Natural killer cell (primary cell): ENCODE measurements around the gene ADAMTS17. TPM values are rescaled to one million over a fixed set of nuclear protein-coding genes. Genes with fewer than 3 reads are reported as not detected.

Experiments
- ATAC-seq, 3 donors: fragments of 150-1000 bp in 2 of 3; fragments of 200-7000 bp in 1 of 3; cut with Tn5 transposase; 1 replicate in 1 of 3; 2 replicates in 2 of 3; pipeline ENCODE4 v1.10.0; 2021; ENCODE audit warnings: mild to moderate bottlenecking in 2 of 3, moderate library complexity in 2 of 3
- DNase-seq, 2 donors: peaks; one replicate each; pipeline versions ENCODE4 v3.0.0 to v3.0.0-alpha.2; 2013 to 2021; ENCODE audit warnings: mixed read lengths in 1 of 2
- H3K27ac ChIP-seq: one replicate; pipeline ENCODE4 v1.5.1; 2013; ENCODE audit warnings: mild to moderate bottlenecking, low read length
- H3K27me3 ChIP-seq: one replicate; pipeline ENCODE4 v1.6.1; 2013; ENCODE audit warnings: low read length; ENCODE audit not compliant: control insufficient read depth, insufficient read depth
- H3K36me3 ChIP-seq: one replicate; pipeline ENCODE4 v1.6.1; 2013; ENCODE audit warnings: low read length; ENCODE audit not compliant: control insufficient read depth, insufficient read depth
- H3K4me1 ChIP-seq: one replicate; pipeline ENCODE4 v1.6.1; 2013; ENCODE audit warnings: low read length; ENCODE audit not compliant: control insufficient read depth, insufficient read depth
- H3K4me3 ChIP-seq: one replicate; pipeline ENCODE4 v1.5.1; 2013; ENCODE audit warnings: low read length
- H3K9me3 ChIP-seq: one replicate; pipeline ENCODE4 v1.6.1; 2013; ENCODE audit warnings: low read length; ENCODE audit not compliant: control insufficient read depth, insufficient read depth
- H3K27ac Mint-ChIP-seq, 2 donors: one replicate each; pipeline ENCODE4 v1.8.0; 2022; ENCODE audit warnings: mild to moderate bottlenecking in 2 of 2, mixed read lengths in 2 of 2, moderate library complexity in 1 of 2
- H3K27me3 Mint-ChIP-seq, 2 donors: one replicate each; pipeline ENCODE4 v1.8.0; 2022; ENCODE audit warnings: low read depth in 2 of 2, mixed read lengths in 2 of 2
- H3K36me3 Mint-ChIP-seq: one replicate; pipeline ENCODE4 v1.8.0; 2022; ENCODE audit warnings: mixed read lengths
- H3K4me1 Mint-ChIP-seq, 2 donors: one replicate each; pipeline ENCODE4 v1.8.0; 2022; ENCODE audit warnings: mixed read lengths in 2 of 2
- H3K4me3 Mint-ChIP-seq: one replicate; pipeline ENCODE4 v1.8.0; 2022; ENCODE audit warnings: mild to moderate bottlenecking, moderate library complexity, mixed read lengths
- H3K9me3 Mint-ChIP-seq, 2 donors: one replicate each; pipeline ENCODE4 v1.8.0; 2022; ENCODE audit warnings: mixed read lengths in 2 of 2
- CTCF ChIP-seq: fragments of 200-600 bp; IDR thresholded peaks from one replicate; pipeline ENCODE4 v1.8.0; 2022; ENCODE audit warnings: antibody characterized with exemption
- WGBS: methylation state at CpG from one replicate; pipeline ENCODE4 v1.1.7; 2013; ENCODE audit warnings: missing lambda C conversion rate; ENCODE audit not compliant: insufficient coverage; 5-methylcytosine and 5-hydroxymethylcytosine counted together
- intact Hi-C: fragments of 100-400 bp; cut with micrococcal nuclease; formaldehyde crosslinking; loops from one replicate; pipeline ENCODE4 v1.14.2; 2022
- total RNA-seq, 4 donors: library from RNA; stranded (reverse); fragments of 120-200 nt in 1 of 4; gene quantifications; one replicate each; pipeline versions ENCODE4 v1.2.3 to v1.2.4, GENCODE V29; 2013 to 2022

Gene ADAMTS17
- total RNA-seq, 3 donors from 2014 or later (not counting 1 experiment from before 2014, with no cell fraction given), result 4.8 to 9.5 (median 5.3) TPM

GRCh38 chr15:100042558-100042957 is 299.2 kb downstream of the ADAMTS17 start:
- peaks cover 0 to 4% of the 10 kb centered on the region in 2 donors for H3K9me3 Mint-ChIP-seq
- H3K9me3 ChIP-seq, result no peaks in the 10 kb centered on the region
- no peaks in the 10 kb centered on the region for H3K36me3 ChIP-seq
- peaks cover 0 to 6% of the 10 kb centered on the region in 2 donors for H3K27me3 Mint-ChIP-seq
- H3K27ac Mint-ChIP-seq, result no peak overlapping the region
- H3K27me3 ChIP-seq, result no peaks in the 10 kb centered on the region
- H3K4me3 Mint-ChIP-seq, result no peak overlapping the region
- H3K36me3 Mint-ChIP-seq, result peaks cover 5% of the 10 kb centered on the region
- no peaks in the 10 kb centered on the region for H3K4me1 ChIP-seq
- DNase-seq (no peak), ATAC-seq (no peak)
- H3K4me1 Mint-ChIP-seq, result no peaks in the 10 kb centered on the region
- intact Hi-C loops, result no loop called here
- no peak overlapping the region for H3K27ac ChIP-seq
- no peak for TF ChIP-seq CTCF
- 82% methylated on average over 4 of the region's 5 CpGs for WGBS
- H3K4me3 ChIP-seq, result no peak overlapping the region

- H3K9me3 ChIP-seq, result no peaks in the 10 kb centered on the region
- H3K27ac ChIP-seq, result no peak overlapping the region
- no peaks in the 10 kb centered on the region for H3K27me3 ChIP-seq
- H3K4me3 ChIP-seq, result no peak overlapping the region
- Mint-ChIP-seq H3K27ac (no peak overlapping the region), H3K9me3 (no peaks in the 10 kb centered on the region), H3K27me3 (peaks cover 0 to 6% of the 10 kb centered on the region in 2 donors), H3K4me3 (no peak overlapping the region), H3K4me1 (no peaks in the 10 kb centered on the region), H3K36me3 (no peaks in the 10 kb centered on the region)
- intact Hi-C loops, result no loop called here
- no peaks in the 10 kb centered on the region for H3K4me1 ChIP-seq
- 93% methylated on average over 5 of the region's 6 CpGs for WGBS
- no peaks in the 10 kb centered on the region for H3K36me3 ChIP-seq
- DNase-seq (no peak), ATAC-seq (no peak)
- TF ChIP-seq CTCF, result no peak
These were observed 300.5 kb downstream of the ADAMTS17 start for GRCh38 chr15:100041127-100041828.

GRCh38 chr15:100039994-100040393 is 301.8 kb downstream of the ADAMTS17 start:
- Mint-ChIP-seq H3K4me1 (no peaks in the 10 kb centered on the region), H3K27ac (no peak overlapping the region), H3K27me3 (peaks cover 0 to 6% of the 10 kb centered on the region in 2 donors), H3K4me3 (no peak overlapping the region), H3K9me3 (no peaks in the 10 kb centered on the region), H3K36me3 (no peaks in the 10 kb centered on the region)
- DNase-seq (no peak), ATAC-seq (no peak)
- Histone ChIP-seq H3K27ac (no peak overlapping the region), H3K36me3 (no peaks in the 10 kb centered on the region), H3K27me3 (no peaks in the 10 kb centered on the region), H3K9me3 (no peaks in the 10 kb centered on the region), H3K4me1 (no peaks in the 10 kb centered on the region), H3K4me3 (no peak overlapping the region)
- 90% methylated on average over 5 of the region's 5 CpGs for whole genome bisulfite sequencing
- intact Hi-C loops, result no loop called here
- TF ChIP-seq CTCF, result no peak

GRCh38 chr15:100038736-100039135 is 303.0 kb downstream of the ADAMTS17 start:
- Histone ChIP-seq H3K36me3 (no peaks in the 10 kb centered on the region), H3K4me3 (no peak overlapping the region), H3K27ac (no peak overlapping the region), H3K9me3 (no peaks in the 10 kb centered on the region), H3K27me3 (no peaks in the 10 kb centered on the region), H3K4me1 (no peaks in the 10 kb centered on the region)
- Mint-ChIP-seq H3K36me3 (no peaks in the 10 kb centered on the region), H3K27ac (no peak overlapping the region), H3K4me1 (no peaks in the 10 kb centered on the region), H3K9me3 (no peaks in the 10 kb centered on the region), H3K27me3 (peaks cover 0 to 6% of the 10 kb centered on the region in 2 donors), H3K4me3 (no peak overlapping the region)
- no peak for DNase-seq
- 86% methylated on average over 5 of the region's 5 CpGs for WGBS
- TF ChIP-seq CTCF, result no peak
- intact Hi-C loops, result no loop called here
- ATAC-seq, result no peak
